C4-2B (cell line): Measurements from ENCODE around the gene KLHL21.

Experiments
- ZFX ChIP-seq: fragments of 450-650 bp; IDR thresholded peaks from 2 replicates; pipeline ENCODE4 v1.6.1; 2017
- TF ChIP-seq, protein P1 (sequence below): fragments of 450-650 bp; conservative IDR thresholded peaks from 2 replicates; pipeline ENCODE4 v1.5.1; 2017; ENCODE audit warnings: mild to moderate bottlenecking

- TF ChIP-seq, protein P1, sequence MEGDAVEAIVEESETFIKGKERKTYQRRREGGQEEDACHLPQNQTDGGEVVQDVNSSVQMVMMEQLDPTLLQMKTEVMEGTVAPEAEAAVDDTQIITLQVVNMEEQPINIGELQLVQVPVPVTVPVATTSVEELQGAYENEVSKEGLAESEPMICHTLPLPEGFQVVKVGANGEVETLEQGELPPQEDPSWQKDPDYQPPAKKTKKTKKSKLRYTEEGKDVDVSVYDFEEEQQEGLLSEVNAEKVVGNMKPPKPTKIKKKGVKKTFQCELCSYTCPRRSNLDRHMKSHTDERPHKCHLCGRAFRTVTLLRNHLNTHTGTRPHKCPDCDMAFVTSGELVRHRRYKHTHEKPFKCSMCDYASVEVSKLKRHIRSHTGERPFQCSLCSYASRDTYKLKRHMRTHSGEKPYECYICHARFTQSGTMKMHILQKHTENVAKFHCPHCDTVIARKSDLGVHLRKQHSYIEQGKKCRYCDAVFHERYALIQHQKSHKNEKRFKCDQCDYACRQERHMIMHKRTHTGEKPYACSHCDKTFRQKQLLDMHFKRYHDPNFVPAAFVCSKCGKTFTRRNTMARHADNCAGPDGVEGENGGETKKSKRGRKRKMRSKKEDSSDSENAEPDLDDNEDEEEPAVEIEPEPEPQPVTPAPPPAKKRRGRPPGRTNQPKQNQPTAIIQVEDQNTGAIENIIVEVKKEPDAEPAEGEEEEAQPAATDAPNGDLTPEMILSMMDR, result no peak
- TF ChIP-seq ZFX, result no peak
These were observed 24.4 kb upstream of the KLHL21 start for GRCh38 chr1:6627031-6627430.
